Neural progenitor cell (in vitro differentiated cells): ENCODE data around the gene EZH1.

Source experiments
- CTCF ChIP-seq: fragments of 200-600 bp; sonication (generic); IDR thresholded peaks from 2 replicates; pipeline ENCODE4 v1.5.1; 2017; ENCODE audit warnings: antibody characterized with exemption, mild to moderate bottlenecking
- EZH2 ChIP-seq: fragments of 200-600 bp; sonication (generic); IDR thresholded peaks from 2 replicates; pipeline ENCODE4 v1.6.1; 2017; ENCODE audit warnings: antibody characterized with exemption, mild to moderate bottlenecking, moderate library complexity
- EZH2phosphoT487 ChIP-seq: fragments of 200-600 bp; sonication (generic); IDR thresholded peaks from 2 replicates; pipeline ENCODE4 v1.6.1; 2017; ENCODE audit warnings: antibody characterized with exemption

- TF ChIP-seq CTCF (no peak), EZH2 (no peak), EZH2phosphoT487 (no peak)
Observed at GRCh38 chr17:42659079-42659931, 85.5 kb downstream of the EZH1 start, which contains the start of gene TUBG2.
